AG10803 (cell line): ENCODE measurements around the gene STK32A.
A peak's percentile ranks its signal among the peaks of the same experiment; 100 is the strongest.
"Not testable (repeated sequence)": the region's sequence is repeated elsewhere in the genome, so short reads cannot be mapped to it uniquely, and the experiment has no call there.

Experiments used
- DNase-seq: peaks from one replicate; pipeline ENCODE4 v3.0.0; 2010; ENCODE audit warnings: low read depth
- H3K4me3 ChIP-seq: 2 replicates; pipeline ENCODE4 v1.5.1; 2011; ENCODE audit warnings: mild to moderate bottlenecking, low read length, control low read depth
- TF ChIP-seq, protein P1 (sequence below): conservative IDR thresholded peaks from 2 replicates; pipeline ENCODE4 v1.5.1; 2011; ENCODE audit warnings: mild to moderate bottlenecking, low read length, control low read depth, inconsistent platforms

The STK32A gene

DNA sequence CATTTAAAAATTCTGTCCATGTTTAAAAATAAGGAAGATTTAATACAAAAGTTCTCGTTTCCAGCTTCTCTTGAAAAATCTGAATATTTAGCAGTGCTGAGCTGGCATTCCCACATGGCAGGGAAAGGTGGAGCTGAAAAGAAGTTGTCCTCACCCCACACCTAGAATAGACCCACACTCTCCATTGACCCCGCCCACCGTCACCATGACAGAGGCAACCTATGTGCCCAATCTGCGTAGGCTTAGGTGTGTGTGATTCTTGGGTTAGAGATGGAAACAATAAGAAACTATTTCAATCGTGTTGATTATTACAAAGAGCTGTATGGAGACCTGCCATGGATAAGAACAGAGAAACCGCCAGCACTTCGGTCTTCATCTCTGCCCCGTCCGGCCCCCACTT is 8.9 kb upstream of the STK32A start:
- no peak overlapping the region for H3K4me3 ChIP-seq
- no peak for DNase-seq
- TF ChIP-seq, protein P1, sequence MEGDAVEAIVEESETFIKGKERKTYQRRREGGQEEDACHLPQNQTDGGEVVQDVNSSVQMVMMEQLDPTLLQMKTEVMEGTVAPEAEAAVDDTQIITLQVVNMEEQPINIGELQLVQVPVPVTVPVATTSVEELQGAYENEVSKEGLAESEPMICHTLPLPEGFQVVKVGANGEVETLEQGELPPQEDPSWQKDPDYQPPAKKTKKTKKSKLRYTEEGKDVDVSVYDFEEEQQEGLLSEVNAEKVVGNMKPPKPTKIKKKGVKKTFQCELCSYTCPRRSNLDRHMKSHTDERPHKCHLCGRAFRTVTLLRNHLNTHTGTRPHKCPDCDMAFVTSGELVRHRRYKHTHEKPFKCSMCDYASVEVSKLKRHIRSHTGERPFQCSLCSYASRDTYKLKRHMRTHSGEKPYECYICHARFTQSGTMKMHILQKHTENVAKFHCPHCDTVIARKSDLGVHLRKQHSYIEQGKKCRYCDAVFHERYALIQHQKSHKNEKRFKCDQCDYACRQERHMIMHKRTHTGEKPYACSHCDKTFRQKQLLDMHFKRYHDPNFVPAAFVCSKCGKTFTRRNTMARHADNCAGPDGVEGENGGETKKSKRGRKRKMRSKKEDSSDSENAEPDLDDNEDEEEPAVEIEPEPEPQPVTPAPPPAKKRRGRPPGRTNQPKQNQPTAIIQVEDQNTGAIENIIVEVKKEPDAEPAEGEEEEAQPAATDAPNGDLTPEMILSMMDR = no peak

DNA sequence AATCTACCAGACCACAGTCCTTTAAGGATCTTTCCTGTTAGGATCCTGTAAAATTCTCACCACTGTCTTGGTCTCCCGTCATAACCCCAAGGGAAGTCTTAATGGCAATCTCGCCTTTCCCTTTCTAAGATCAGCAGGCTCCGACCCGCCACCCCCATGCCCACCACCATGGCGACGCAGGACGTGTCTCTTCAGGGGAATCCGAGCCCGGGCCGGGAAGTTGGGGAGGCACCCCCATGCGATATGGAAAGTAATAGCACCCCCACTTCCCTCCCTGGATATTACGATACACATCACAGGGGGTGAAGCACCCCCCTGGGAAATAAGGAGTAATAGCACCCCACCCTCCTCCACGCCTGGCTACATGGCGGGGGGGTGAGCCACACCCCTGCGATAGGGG is 8.3 kb upstream of the STK32A start:
- TF ChIP-seq, protein P1 = no peak
- H3K4me3 ChIP-seq = no peak overlapping the region
- no peak for DNase-seq

DNA sequence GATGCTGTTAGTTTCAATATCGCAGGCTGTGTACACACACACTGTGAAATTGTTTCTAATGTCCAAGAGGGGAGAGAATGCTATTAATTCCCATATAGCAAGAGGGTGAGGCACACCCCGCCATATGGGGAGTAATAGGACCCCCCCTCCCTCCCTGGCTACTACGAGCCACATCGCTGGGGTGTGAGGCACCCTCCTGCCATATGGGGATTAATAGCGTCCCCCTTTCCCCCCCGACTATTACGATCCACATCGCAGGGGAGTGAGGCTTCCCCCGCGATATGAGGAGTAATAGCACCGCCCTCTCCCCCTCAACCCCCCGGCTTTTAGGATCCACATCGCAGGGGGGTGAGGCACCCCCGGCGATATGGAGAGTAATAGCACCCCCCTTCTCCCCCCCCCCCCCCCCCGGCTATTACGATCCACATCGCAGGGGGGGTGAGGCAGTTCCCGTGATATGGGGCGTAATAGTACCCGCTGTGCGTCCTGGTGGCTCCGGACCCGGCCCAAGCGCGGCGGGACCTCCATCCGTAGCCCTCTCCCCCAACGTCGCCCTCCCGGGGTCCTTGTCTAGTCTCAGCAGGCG is 494 bp upstream of the STK32A start:
- DNase-seq = no peak
- H3K4me3 ChIP-seq = peak overlapping the region; percentile 55
- TF ChIP-seq, protein P1 = no peak; the same call in 1 of the 2 replicates

DNA sequence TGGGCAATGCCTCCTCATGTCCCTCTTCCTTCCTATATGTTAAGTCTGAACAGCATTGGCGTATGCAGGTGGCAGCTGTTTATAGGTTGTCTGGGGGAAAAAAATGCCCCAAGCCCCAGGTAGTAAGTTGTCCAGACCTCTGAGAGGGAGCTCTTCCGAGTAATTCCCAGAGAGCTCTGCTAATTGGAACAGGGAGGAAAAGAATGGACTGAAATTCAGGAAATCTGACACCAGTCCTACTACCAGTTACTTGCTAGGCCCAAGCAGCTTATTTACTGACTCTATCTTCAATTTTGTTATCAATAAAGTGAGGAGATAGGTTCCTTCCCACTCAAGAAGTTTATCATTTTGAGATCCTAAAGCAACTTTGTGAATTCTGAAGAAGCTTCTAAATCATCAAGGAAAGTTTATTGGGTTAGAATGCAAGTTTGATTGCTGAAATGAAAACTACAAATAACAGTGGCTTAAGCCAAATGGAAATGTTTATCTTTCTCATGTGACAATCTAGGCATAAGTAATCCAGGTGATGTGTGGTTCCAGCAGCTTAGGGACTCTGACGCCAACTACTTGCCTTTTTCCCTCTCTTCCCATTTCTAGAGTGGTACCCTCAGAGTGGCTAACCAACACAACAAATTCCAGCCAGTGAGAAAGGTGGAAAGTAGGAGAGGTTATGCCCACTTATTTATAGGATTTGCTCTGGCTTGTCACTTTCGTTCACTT is 5.6 kb downstream of the STK32A start:
- no peak overlapping the region for H3K4me3 ChIP-seq
- no peak for DNase-seq
- TF ChIP-seq, protein P1 = no peak

DNA sequence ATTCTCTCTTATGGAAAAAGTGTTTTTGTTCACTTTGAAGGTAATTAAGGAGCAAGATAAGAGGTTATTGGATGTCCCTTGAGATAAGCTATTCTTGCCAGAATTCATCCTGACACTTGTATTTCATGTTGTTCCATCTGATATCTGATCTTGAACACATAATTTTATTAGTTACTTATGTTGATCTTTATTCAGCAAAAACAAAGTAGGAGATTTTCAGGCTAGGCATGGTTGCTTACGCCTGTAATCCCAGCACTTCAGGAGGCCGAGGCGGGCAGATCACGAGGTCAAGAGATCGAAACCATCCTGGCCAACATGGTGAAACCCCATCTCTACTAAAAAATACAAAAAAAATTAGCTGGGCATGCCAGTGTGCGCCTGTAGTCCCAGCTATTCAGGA is 8.4 kb downstream of the STK32A start:
- not testable (repeated sequence) for DNase-seq, H3K4me3 ChIP-seq

DNA sequence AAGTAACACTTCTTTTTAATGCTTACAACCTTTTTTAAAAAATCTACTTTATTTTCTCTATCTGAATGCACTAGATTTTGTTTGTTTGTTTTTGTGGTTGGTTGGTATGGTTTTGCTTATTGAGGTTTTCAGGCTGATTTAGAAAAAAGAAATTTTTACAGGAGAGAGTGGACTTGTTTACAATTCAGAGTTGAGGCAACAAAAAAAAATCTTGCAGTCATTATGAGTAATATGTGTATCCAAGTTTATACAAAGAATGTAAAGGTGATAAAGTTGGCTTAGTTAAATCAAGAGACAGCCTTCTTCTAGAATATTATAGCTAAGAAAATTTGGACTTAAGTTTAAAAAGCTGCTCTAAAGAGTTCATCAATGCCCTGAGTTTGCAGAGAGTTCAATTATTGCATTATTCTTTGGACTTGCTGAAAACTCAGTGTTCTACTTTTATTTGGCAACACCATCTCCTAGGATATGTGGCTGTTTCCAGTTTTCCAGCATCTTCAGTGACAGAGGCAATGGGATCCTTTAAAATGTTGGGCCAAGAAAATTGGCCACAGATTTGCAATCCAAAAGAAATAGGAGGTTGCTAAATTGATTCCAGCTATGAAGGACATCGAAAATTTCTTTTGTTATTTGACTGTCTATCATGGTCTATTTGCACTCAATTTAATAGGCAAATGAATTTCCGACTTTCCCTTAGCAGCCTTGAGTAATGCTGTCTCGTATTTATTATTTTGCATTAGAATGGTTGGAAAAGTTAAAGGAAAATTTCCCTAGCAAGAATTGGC is 10.7 kb downstream of the STK32A start:
- TF ChIP-seq, protein P1 = no peak
- DNase-seq = no peak
- no peak overlapping the region for H3K4me3 ChIP-seq

DNA sequence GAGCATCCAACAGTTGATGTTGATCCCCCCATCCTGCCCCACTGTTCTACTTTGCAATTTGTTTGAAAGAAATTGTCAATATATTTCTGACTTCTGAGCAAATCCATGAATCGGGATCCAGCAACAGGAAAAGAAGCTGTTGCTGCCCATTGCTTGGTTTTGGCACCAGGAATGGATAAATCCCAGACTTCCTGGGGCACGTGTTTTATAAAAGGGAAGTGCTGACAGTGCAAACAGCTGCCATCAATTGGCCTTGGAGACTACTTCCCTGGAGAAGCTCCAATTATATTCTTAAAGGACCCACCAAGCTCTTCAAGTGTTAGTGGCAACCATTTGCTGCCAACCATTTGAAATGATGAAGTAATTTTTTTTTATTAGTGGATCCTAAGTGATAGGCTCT is 13.7 kb downstream of the STK32A start:
- TF ChIP-seq, protein P1 = no peak
- H3K4me3 ChIP-seq = no peak overlapping the region
- DNase-seq = no peak
